Calu3 (cell line): ENCODE results near the gene KREMEN1. TPM values are rescaled to one million over a fixed set of nuclear protein-coding genes. Genes with fewer than 3 reads are reported as not detected.

Experiments used
- BruUV-seq: library from RNA; stranded (reverse); fragments of 400-500 nt; replicated peaks from 2 replicates; lab custom pipeline; 2021; lab: Mats Ljungman, UMichigan
- CTCF ChIA-PET: fragments of 300-600 bp; sonication (Branson Sonifier 250); formaldehyde crosslinking; loops from one replicate; lab custom pipeline; 2022; ENCODE audit warnings: antibody characterized with exemption; lab: Charles Lee
- DNase-seq: peaks from one replicate; pipeline ENCODE4 v3.0.0; 2022
- H3K27ac Mint-ChIP-seq: one replicate; pipeline ENCODE4 v1.8.0; 2022; ENCODE audit warnings: mixed read lengths; ENCODE audit not compliant: unreplicated experiment
- H3K27me3 Mint-ChIP-seq: one replicate; pipeline ENCODE4 v1.8.0; 2022; ENCODE audit warnings: mixed read lengths; ENCODE audit not compliant: unreplicated experiment
- H3K36me3 Mint-ChIP-seq: one replicate; pipeline ENCODE4 v1.8.0; 2022; ENCODE audit warnings: mild to moderate bottlenecking, moderate library complexity, mixed read lengths; ENCODE audit not compliant: insufficient read depth, unreplicated experiment
- H3K4me1 Mint-ChIP-seq: one replicate; pipeline ENCODE4 v1.8.0; 2022; ENCODE audit warnings: mild to moderate bottlenecking, low read depth, mixed read lengths; ENCODE audit not compliant: unreplicated experiment
- H3K4me3 Mint-ChIP-seq: one replicate; pipeline ENCODE4 v1.8.0; 2022; ENCODE audit warnings: mild to moderate bottlenecking, low read depth, moderate library complexity, mixed read lengths; ENCODE audit not compliant: unreplicated experiment
- H3K9me3 Mint-ChIP-seq: one replicate; pipeline ENCODE4 v1.8.0; 2022; ENCODE audit warnings: low read depth, mixed read lengths; ENCODE audit not compliant: unreplicated experiment
- intact Hi-C: fragments of 100-400 bp; cut with micrococcal nuclease; formaldehyde crosslinking; loops from one replicate; pipeline ENCODE4 v1.10.0; 2022; ENCODE audit not compliant: unreplicated experiment
- total RNA-seq: library from RNA; stranded (reverse); gene quantifications from 2 replicates; pipeline ENCODE4 v1.2.3, GENCODE V29; 2022
- TF ChIP-seq, protein P1 (sequence below): fragments of 200-600 bp; IDR thresholded peaks from one replicate; pipeline ENCODE4 v1.8.0; 2022; ENCODE audit warnings: antibody characterized with exemption; ENCODE audit not compliant: unreplicated experiment

KREMEN1 gene
- total RNA-seq, 1 experiment from 2014 or later: 2.8 TPM

- no peaks in the 10 kb centered on the region for H3K9me3 Mint-ChIP-seq
- peaks cover 34% of the 10 kb centered on the region for H3K27me3 Mint-ChIP-seq
- BruUV-seq: no TSS peak
- intact Hi-C loops: no loop called here
- TF ChIP-seq, protein P1, sequence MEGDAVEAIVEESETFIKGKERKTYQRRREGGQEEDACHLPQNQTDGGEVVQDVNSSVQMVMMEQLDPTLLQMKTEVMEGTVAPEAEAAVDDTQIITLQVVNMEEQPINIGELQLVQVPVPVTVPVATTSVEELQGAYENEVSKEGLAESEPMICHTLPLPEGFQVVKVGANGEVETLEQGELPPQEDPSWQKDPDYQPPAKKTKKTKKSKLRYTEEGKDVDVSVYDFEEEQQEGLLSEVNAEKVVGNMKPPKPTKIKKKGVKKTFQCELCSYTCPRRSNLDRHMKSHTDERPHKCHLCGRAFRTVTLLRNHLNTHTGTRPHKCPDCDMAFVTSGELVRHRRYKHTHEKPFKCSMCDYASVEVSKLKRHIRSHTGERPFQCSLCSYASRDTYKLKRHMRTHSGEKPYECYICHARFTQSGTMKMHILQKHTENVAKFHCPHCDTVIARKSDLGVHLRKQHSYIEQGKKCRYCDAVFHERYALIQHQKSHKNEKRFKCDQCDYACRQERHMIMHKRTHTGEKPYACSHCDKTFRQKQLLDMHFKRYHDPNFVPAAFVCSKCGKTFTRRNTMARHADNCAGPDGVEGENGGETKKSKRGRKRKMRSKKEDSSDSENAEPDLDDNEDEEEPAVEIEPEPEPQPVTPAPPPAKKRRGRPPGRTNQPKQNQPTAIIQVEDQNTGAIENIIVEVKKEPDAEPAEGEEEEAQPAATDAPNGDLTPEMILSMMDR: no peak
- no peaks in the 10 kb centered on the region for H3K4me1 Mint-ChIP-seq
- no peak overlapping the region for H3K4me3 Mint-ChIP-seq
- no peak for DNase-seq
- H3K27ac Mint-ChIP-seq: no peak overlapping the region
- CTCF ChIA-PET: no interaction called here
- H3K36me3 Mint-ChIP-seq: no peaks in the 10 kb centered on the region
These were observed 61.6 kb downstream of the KREMEN1 start for GRCh38 chr22:29134448-29134847.

DNA sequence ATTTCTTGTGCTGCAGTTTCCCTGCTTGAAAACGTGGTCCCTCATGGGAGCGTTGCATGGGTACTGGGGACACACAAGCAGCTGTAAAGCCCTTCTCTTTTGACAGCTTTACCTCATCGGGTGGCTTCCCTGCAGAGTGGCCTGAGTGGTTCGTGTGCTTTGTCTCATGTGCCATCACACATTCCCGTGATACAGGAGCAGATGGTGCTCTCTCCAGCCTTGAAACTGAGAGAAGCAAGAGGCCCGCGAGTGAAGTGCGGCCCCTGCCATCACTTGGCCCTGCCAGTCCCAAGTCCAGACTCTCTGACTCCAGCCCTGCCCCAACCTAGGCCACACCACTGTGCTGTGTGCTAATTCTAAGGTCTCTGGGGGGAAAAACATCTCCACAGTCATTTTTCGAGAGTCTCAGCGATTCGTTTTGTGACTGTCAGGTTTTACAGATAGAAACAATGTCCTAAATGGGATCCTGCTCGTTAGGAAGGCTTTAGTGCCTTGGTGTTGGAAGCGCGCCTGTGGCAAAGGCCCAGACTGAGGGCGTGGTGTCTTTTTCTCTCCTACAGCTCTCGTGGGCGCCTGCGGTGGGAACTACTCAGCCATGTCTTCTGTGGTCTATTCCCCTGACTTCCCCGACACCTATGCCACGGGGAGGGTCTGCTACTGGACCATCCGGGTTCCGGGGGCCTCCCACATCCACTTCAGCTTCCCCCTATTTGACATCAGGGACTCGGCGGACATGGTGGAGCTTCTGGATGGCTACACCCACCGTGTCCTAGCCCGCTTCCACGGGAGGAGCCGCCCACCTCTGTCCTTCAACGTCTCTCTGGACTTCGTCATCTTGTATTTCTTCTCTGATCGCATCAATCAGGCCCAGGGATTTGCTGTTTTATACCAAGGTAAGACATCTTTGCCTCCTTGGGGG lies 64.2 kb downstream of the KREMEN1 start:
- intact Hi-C loops: no loop called here
- H3K4me3 Mint-ChIP-seq: no peak overlapping the region
- no peaks in the 10 kb centered on the region for H3K36me3 Mint-ChIP-seq
- no peak overlapping the region for H3K27ac Mint-ChIP-seq
- no peaks in the 10 kb centered on the region for H3K4me1 Mint-ChIP-seq
- TF ChIP-seq, protein P1: no peak
- no peak for DNase-seq
- H3K9me3 Mint-ChIP-seq: no peaks in the 10 kb centered on the region
- CTCF ChIA-PET: interaction anchor here (0.6 kb wide), 1 partner anchor 43 kb away, joined by 4 read pairs; no protein-coding TSS in a partner anchor
- peaks cover 34% of the 10 kb centered on the region for H3K27me3 Mint-ChIP-seq
- no TSS peak for BruUV-seq

- Mint-ChIP-seq H3K4me3 (no peak overlapping the region), H3K27me3 (peaks cover 32% of the 10 kb centered on the region), H3K9me3 (no peaks in the 10 kb centered on the region), H3K36me3 (no peaks in the 10 kb centered on the region), H3K27ac (no peak overlapping the region), H3K4me1 (no peaks in the 10 kb centered on the region)
- intact Hi-C loops: no loop called here
- BruUV-seq: no TSS peak
- DNase-seq: no peak
- TF ChIP-seq, protein P1: no peak
- CTCF ChIA-PET: no interaction called here
These were observed 65.9 kb downstream of the KREMEN1 start for GRCh38 chr22:29138556-29139305.

GRCh38 chr22:29139965-29140782 lies 67.3 kb downstream of the KREMEN1 start:
- CTCF ChIA-PET: interaction anchor here (0.6 kb wide), 1 partner anchor 98 kb away, joined by 3 read pairs; no protein-coding TSS in a partner anchor
- BruUV-seq: no TSS peak
- Mint-ChIP-seq H3K27ac (no peak overlapping the region), H3K27me3 (peaks cover 27% of the 10 kb centered on the region), H3K9me3 (no peaks in the 10 kb centered on the region), H3K36me3 (no peaks in the 10 kb centered on the region), H3K4me1 (no peaks in the 10 kb centered on the region), H3K4me3 (no peak overlapping the region)
- TF ChIP-seq, protein P1: no peak
- intact Hi-C loops: no loop called here
- no peak for DNase-seq
